Stimulated activated CD4-positive, alpha-beta T cell treated with anti-CD3 and anti-CD28 coated beads, Interleukin-1b, Interleukin-23, amount 100 ng/mL, for 48 hours (primary cell): ENCODE measurements around the gene MLXIP.
A peak's percentile ranks its signal among the peaks of the same experiment; 100 is the strongest.
"Not testable (repeated sequence)": the region's sequence is repeated elsewhere in the genome, so short reads cannot be mapped to it uniquely, and the experiment has no call there.

Experiments
- DNase-seq: peaks from one replicate; pipeline ENCODE4 v3.0.0-alpha.2; 2020

MLXIP gene

GRCh38 chr12:122096591-122097149 lies 18.1 kb downstream of the MLXIP start:
- no peak for DNase-seq

GRCh38 chr12:122097584-122097926 lies 19.0 kb downstream of the MLXIP start:
- DNase-seq, result no peak

- no peak for DNase-seq
These were observed 19.6 kb downstream of the MLXIP start for GRCh38 chr12:122097927-122098756.

GRCh38 chr12:122099280-122099749 lies 20.8 kb downstream of the MLXIP start:
- DNase-seq, result no peak

GRCh38 chr12:122099856-122100255 lies 21.3 kb downstream of the MLXIP start:
- no peak for DNase-seq

GRCh38 chr12:122100568-122100967 lies 22.0 kb downstream of the MLXIP start:
- no peak for DNase-seq

- DNase-seq, result no peak
These were observed 23.8 kb downstream of the MLXIP start for GRCh38 chr12:122102331-122102730.

GRCh38 chr12:122104844-122105243 lies 26.3 kb downstream of the MLXIP start:
- DNase-seq, result no peak

GRCh38 chr12:122105496-122105895 lies 26.9 kb downstream of the MLXIP start:
- not testable (repeated sequence) for DNase-seq

- DNase-seq, result no peak
These were observed 28.3 kb downstream of the MLXIP start for GRCh38 chr12:122106843-122107242.

GRCh38 chr12:122107261-122107660 lies 28.7 kb downstream of the MLXIP start:
- no peak for DNase-seq

- DNase-seq, result no peak
These were observed 32.6 kb downstream of the MLXIP start for GRCh38 chr12:122111089-122111641.

GRCh38 chr12:122116707-122117535 lies 38.4 kb downstream of the MLXIP start:
- no peak for DNase-seq

GRCh38 chr12:122117979-122118378 lies 39.4 kb downstream of the MLXIP start:
- DNase-seq, result no peak

GRCh38 chr12:122121341-122121740 lies 42.8 kb downstream of the MLXIP start:
- not testable (repeated sequence) for DNase-seq

GRCh38 chr12:122121745-122122144 lies 43.2 kb downstream of the MLXIP start:
- DNase-seq, result no peak

- peak; percentile 67 for DNase-seq
These were observed 44.6 kb downstream of the MLXIP start for GRCh38 chr12:122123051-122123760.

- no peak for DNase-seq
These were observed 45.2 kb downstream of the MLXIP start for GRCh38 chr12:122123761-122124145.

- DNase-seq, result no peak
These were observed 45.8 kb downstream of the MLXIP start for GRCh38 chr12:122124370-122124769.

GRCh38 chr12:122125452-122126341 lies 47.1 kb downstream of the MLXIP start:
- DNase-seq, result no peak

GRCh38 chr12:122126342-122126635 lies 47.7 kb downstream of the MLXIP start:
- DNase-seq, result no peak
